ENCODE results near the gene KDM1B.
A peak's percentile ranks its signal among the peaks of the same experiment; 100 is the strongest.

Gene KDM1B

GRCh38 chr6:18263418-18264218, 108.4 kb downstream of the KDM1B start (continued):
- no peak for TF ChIP-seq BCL6B (tag by site-specific recombination; IDR thresholded peaks at IDR 0.05)
- no peak for TF ChIP-seq TRIM28 (IDR thresholded peaks at IDR 0.05; ENCODE audit: borderline replicate concordance, low read length)
- TF ChIP-seq, protein P1, sequence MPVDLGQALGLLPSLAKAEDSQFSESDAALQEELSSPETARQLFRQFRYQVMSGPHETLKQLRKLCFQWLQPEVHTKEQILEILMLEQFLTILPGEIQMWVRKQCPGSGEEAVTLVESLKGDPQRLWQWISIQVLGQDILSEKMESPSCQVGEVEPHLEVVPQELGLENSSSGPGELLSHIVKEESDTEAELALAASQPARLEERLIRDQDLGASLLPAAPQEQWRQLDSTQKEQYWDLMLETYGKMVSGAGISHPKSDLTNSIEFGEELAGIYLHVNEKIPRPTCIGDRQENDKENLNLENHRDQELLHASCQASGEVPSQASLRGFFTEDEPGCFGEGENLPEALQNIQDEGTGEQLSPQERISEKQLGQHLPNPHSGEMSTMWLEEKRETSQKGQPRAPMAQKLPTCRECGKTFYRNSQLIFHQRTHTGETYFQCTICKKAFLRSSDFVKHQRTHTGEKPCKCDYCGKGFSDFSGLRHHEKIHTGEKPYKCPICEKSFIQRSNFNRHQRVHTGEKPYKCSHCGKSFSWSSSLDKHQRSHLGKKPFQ (tag by site-specific recombination; IDR thresholded peaks at IDR 0.05) = no peak
- TF ChIP-seq ZNF426 (tag by site-specific recombination; IDR thresholded peaks at IDR 0.05) = no peak
- peak; percentile 52; the same call in 1 of the 2 replicates for TF ChIP-seq ZBTB20 (tag by site-specific recombination; IDR thresholded peaks at IDR 0.05)
- 0 out of 2 replicates have a peak, but pooled peaks have one; percentile 6 for TF ChIP-seq ZBTB11 (tag by site-specific recombination; conservative IDR thresholded peaks at IDR 0.05; ENCODE audit: low read depth)
- 0 out of 2 replicates have a peak, but pooled peaks have one; percentile 24 for TF ChIP-seq ZBTB8A (tag by site-specific recombination; IDR thresholded peaks at IDR 0.05)
- TF ChIP-seq ZNF76 (tag by site-specific recombination; IDR thresholded peaks at IDR 0.05; ENCODE audit: borderline replicate concordance, low read depth) = peak; percentile 40; the same call in 1 of the 2 replicates
- peak; percentile 22; the same call in 1 of the 2 replicates for TF ChIP-seq SP7 (tag by site-specific recombination; IDR thresholded peaks at IDR 0.05)
- TF ChIP-seq SALL2 (tag by site-specific recombination; IDR thresholded peaks at IDR 0.05; ENCODE audit: borderline replicate concordance) = no peak
- peak; percentile 50; the same call in 1 of the 2 replicates for TF ChIP-seq KLF7 (tag by site-specific recombination; IDR thresholded peaks at IDR 0.05; ENCODE audit: borderline replicate concordance)
- peak; percentile 46; the same call in 1 of the 2 replicates for TF ChIP-seq ZEB2 (tag by site-specific recombination; IDR thresholded peaks at IDR 0.05)
- no peak for TF ChIP-seq ZNF670 (tag by site-specific recombination; IDR thresholded peaks at IDR 0.05; ENCODE audit: low read depth)
- TF ChIP-seq, protein P2, sequence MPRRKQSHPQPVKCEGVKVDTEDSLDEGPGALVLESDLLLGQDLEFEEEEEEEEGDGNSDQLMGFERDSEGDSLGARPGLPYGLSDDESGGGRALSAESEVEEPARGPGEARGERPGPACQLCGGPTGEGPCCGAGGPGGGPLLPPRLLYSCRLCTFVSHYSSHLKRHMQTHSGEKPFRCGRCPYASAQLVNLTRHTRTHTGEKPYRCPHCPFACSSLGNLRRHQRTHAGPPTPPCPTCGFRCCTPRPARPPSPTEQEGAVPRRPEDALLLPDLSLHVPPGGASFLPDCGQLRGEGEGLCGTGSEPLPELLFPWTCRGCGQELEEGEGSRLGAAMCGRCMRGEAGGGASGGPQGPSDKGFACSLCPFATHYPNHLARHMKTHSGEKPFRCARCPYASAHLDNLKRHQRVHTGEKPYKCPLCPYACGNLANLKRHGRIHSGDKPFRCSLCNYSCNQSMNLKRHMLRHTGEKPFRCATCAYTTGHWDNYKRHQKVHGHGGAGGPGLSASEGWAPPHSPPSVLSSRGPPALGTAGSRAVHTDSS (tag by site-specific recombination; IDR thresholded peaks at IDR 0.05) = peak; percentile 93
- peak; percentile 38; the same call in 1 of the 2 replicates for TF ChIP-seq ZNF600 (tag by site-specific recombination; IDR thresholded peaks at IDR 0.05)
- TF ChIP-seq ZNF10 (tag by site-specific recombination; IDR thresholded peaks at IDR 0.05) = 0 out of 2 replicates have a peak, but pooled peaks have one; percentile 16
- peak; percentile 12; the same call in 1 of the 2 replicates for TF ChIP-seq ZFHX2 (tag by site-specific recombination; conservative IDR thresholded peaks at IDR 0.05)
- TF ChIP-seq ZBTB7A (tag by site-specific recombination; IDR thresholded peaks at IDR 0.05; ENCODE audit: low read depth) = peak; percentile 50; the same call in 1 of the 2 replicates
- TF ChIP-seq ZNF239 (tag by site-specific recombination; IDR thresholded peaks at IDR 0.05) = no peak
- peak; percentile 90 for TF ChIP-seq ZBTB26 (tag by site-specific recombination; optimal IDR thresholded peaks at IDR 0.05)
- TF ChIP-seq ZNF2 (tag by site-specific recombination; IDR thresholded peaks at IDR 0.05) = peak; percentile 11; the same call in 1 of the 2 replicates
- 0 out of 2 replicates have a peak, but pooled peaks have one; percentile 37 for TF ChIP-seq ZFP37 (tag by site-specific recombination; IDR thresholded peaks at IDR 0.05)
- 0 out of 2 replicates have a peak, but pooled peaks have one; percentile 10 for TF ChIP-seq ZNF24 (tag by site-specific recombination; IDR thresholded peaks at IDR 0.05)
- peak; percentile 49; the same call in 1 of the 2 replicates for TF ChIP-seq EGR2 (tag by site-specific recombination; IDR thresholded peaks at IDR 0.05; ENCODE audit: low read depth)
- 0 out of 2 replicates have a peak, but pooled peaks have one; percentile 23 for TF ChIP-seq ZNF629 (tag by site-specific recombination; IDR thresholded peaks at IDR 0.05)
- TF ChIP-seq ZIC2 (tag by site-specific recombination; IDR thresholded peaks at IDR 0.05) = peak; percentile 85
- TF ChIP-seq ZNF335 (tag by site-specific recombination; conservative IDR thresholded peaks at IDR 0.05) = peak; percentile 58; the same call in 1 of the 2 replicates
- no peak for TF ChIP-seq ZNF658 (tag by site-specific recombination; IDR thresholded peaks at IDR 0.05)
- 0 out of 2 replicates have a peak, but pooled peaks have one; percentile 37 for TF ChIP-seq KLF9 (tag by site-specific recombination; IDR thresholded peaks at IDR 0.05; ENCODE audit: low read depth)
- TF ChIP-seq ZNF560 (tag by site-specific recombination; IDR thresholded peaks at IDR 0.05; ENCODE audit: borderline replicate concordance) = no peak
